Embryonic facial prominence (tissue), 1 donor: Measurements from ENCODE around the gene NAALADL1.
"Not testable (repeated sequence)": the region's sequence is repeated elsewhere in the genome, so short reads cannot be mapped to it uniquely, and the experiment has no call there.

ENCODE experiments used
- DNase-seq: peaks from one replicate; pipeline ENCODE4 v3.0.0-alpha.2; 2016; ENCODE audit errors: extremely low spot score

Gene NAALADL1

GRCh38 chr11:65047581-65048422, 10.6 kb downstream of the NAALADL1 start:
- no peak for DNase-seq

- DNase-seq = no peak
These were observed 12.6 kb downstream of the NAALADL1 start for GRCh38 chr11:65045728-65046127.

DNA sequence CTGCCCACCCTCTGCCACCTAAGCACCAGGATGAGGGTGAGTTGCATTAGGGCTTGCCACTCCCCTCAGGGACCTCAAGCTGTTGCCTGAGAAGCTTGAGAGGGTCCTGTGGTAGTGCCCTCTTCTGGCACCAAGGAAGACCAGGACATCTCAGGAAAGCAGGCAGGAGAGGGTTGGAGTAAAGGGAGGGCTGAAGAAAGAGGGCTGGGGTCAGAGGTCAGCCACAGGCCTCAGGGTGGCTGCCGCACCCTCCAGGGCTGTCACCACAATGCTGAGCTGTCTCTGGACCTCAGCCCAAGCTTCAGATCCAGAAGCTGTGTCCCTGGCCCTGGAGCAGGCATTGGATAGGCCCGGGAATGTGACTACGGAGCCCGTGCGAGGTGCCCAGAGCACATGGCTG, 13.3 kb downstream of the NAALADL1 start:
- DNase-seq = no peak

DNA sequence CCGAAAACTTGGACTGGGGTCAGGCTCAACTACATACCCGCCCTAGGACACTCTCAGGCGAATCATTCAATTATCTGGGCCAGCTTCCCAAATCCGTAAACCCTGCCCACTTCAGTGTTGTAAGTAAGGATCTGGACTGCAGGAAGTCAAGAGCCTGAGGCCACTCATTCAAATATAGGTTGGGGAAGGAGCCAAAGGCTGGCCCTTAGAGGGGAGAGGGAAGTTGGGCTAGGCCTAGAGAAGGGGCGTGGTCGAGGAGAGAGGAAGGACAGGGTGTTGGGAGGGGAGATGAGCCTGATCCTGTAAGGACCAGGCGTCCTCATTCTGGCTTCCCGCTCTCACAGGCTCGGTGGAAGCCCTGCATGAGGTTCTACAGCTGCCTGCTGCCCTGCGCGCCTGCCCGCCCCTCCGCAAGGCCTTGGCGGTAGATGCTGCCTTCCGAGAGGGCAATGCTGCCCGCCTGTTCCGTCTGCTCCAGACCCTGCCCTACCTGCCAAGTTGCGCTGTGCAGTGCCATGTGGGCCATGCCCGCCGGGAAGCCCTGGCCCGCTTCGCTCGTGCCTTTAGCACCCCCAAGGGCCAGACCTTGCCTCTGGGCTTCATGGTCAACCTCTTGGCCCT, 14.4 kb downstream of the NAALADL1 start:
- no peak for DNase-seq

DNA sequence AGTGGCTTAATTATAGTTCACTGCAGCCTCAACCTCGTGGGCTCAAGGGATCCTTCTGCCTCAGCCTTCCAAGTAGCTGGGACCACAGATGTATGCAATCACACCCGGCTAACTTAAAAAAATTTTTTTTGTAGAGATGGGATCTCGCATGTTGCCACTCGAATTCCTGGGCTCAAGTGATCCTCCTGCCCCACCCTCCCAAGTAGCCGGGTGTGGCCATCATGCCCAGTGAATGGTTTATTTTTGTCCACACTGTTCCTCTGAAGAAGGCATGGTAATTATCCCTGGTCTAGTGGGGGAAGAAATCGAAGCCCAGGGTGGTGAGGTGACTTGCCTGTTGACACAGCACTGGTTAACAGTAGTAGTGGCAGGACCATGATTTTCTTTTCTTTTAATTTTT, 15.5 kb downstream of the NAALADL1 start:
- no peak for DNase-seq

- peak; percentile 68 for DNase-seq
These were observed 17.3 kb downstream of the NAALADL1 start, which contains the start of gene SAC3D1 for GRCh38 chr11:65040847-65041622. TSS of gene SAC3D1 (plus strand) at chr11:65041210. CDS start at chr11:65041293, 83 bp downstream.

DNA sequence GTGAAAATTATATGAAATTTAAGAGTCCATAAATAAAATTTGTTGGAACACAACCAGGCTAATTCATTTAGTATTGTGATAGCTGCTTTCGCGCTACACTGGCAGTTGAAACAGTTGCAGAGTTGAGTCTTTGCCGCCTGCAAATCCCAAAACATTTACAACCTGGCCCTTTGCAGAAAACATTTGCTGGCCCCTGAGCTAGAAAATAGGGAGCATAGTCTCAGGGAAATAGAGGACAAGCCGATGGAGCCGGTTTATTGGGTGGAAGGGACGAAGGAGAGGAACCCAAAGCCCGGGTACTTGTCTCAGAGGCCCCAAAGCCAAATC, 17.9 kb downstream of the NAALADL1 start:
- DNase-seq = no peak

DNA sequence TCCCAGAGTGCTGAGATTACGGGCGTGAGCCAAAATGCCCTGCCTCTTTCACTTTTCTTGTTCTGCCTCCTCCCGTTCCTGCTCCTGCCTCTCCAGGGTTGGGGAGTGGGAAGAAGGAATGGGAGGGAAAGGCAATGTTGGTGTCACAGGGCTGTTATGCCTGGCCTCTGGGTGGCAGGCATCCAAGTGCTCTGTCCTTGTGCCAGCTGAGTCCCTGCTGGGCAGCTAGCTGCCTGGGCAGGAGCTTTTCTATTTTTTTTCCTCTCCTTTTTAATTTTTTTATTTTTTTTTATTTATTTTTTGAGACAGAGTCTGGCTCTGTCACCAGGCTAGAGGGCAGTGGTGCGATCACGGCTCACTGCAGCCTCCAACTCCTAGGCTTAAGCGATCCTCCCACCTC, 21.4 kb downstream of the NAALADL1 start:
- DNase-seq = no peak

GRCh38 chr11:65035579-65035978, 22.8 kb downstream of the NAALADL1 start:
- no peak for DNase-seq

GRCh38 chr11:65034423-65034822, 23.9 kb downstream of the NAALADL1 start:
- no peak for DNase-seq

- DNase-seq = no peak
These were observed 26.1 kb downstream of the NAALADL1 start for GRCh38 chr11:65032216-65032615.

- DNase-seq = peak; percentile 94
These were observed 30.9 kb downstream of the NAALADL1 start, which contains the start of gene SNX15 for GRCh38 chr11:65027213-65028067. TSS of gene SNX15 (plus strand) at chr11:65027439. CDS start at chr11:65027538, 99 bp downstream.

GRCh38 chr11:65026810-65027209, 31.5 kb downstream of the NAALADL1 start:
- no peak for DNase-seq

GRCh38 chr11:65023502-65023901, 34.9 kb downstream of the NAALADL1 start:
- DNase-seq = not testable (repeated sequence)

GRCh38 chr11:65021509-65021908, 36.8 kb downstream of the NAALADL1 start:
- no peak for DNase-seq

GRCh38 chr11:65021003-65021402, 37.4 kb downstream of the NAALADL1 start:
- DNase-seq = no peak

DNA sequence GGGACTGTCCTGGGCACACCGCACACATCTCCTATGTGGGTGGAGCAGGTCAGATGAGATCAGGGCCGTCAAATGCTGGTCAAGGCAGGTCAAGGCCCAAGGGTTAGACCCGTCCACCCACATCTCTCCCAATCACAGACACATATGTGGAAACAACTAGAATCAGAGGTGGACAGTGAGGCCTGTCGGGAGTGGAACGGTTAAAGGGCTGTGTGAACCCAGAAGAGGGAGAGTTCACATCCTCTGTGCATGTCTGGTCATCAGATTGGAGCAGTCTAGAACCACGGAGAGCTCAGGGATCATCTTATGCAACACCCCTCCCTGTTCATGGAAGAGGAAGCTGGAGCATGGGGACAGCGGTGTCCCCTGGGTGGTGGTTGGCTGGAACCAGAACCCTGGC, 38.5 kb downstream of the NAALADL1 start:
- DNase-seq = no peak

GRCh38 chr11:65017937-65018336, 40.4 kb downstream of the NAALADL1 start:
- DNase-seq = no peak

- DNase-seq = no peak
These were observed 41.6 kb downstream of the NAALADL1 start for GRCh38 chr11:65016705-65017104.

GRCh38 chr11:65014726-65015227, 43.6 kb downstream of the NAALADL1 start:
- no peak for DNase-seq
